Esophagus squamous epithelium (tissue), 4 donors: ENCODE data around the gene HSD17B2.

Source experiments
- CTCF ChIP-seq, 6 experiments: fragments of 450-650 bp in 4 of 6; fragments of 200-600 bp in 2 of 6; sonication (generic) in 2 of 6; IDR thresholded peaks; one replicate each; pipeline ENCODE4 v1.5.1; 2016 to 2019; ENCODE audit warnings: antibody characterized with exemption in 6 of 6, mild to moderate bottlenecking in 4 of 6, moderate library complexity in 4 of 6
- POLR2A ChIP-seq, 4 donors: fragments of 450-650 bp; IDR thresholded peaks; one replicate each; pipeline ENCODE4 v1.6.1; 2017; ENCODE audit warnings: antibody characterized with exemption in 4 of 4, mild to moderate bottlenecking in 4 of 4, moderate library complexity in 3 of 4

DNA sequence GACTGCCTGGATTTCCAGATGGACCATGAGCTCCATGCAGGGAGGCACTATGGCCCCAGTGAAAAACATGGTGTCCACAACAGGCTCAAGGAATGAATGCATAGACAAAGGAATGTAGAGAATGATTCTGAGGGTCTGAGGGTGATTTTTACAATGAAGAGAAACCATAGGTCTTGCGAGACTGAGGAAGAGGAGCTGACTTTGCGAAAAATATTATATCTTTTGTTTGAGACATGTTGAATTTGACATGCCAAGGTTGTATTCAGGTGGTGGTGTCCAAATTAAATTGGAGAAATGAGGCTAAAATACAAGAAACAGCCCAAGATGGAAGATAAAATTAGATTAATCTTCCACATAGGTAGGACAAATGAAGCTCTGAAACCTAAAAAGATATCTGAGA is 12.7 kb downstream of the HSD17B2 start:
- no peak for TF ChIP-seq CTCF (IDR thresholded peaks at IDR 0.05)
- no peak for TF ChIP-seq POLR2A (IDR thresholded peaks at IDR 0.05)
